Measurements from ENCODE around the gene TCEANC2.
A peak's percentile ranks its signal among the peaks of the same experiment; 100 is the strongest.

The TCEANC2 gene

GRCh38 chr1:54117815-54118563 lies 64.6 kb downstream of the TCEANC2 start:
- DNase-seq = no peak

GRCh38 chr1:54118704-54119103 lies 65.3 kb downstream of the TCEANC2 start:
- no peak for DNase-seq

- DNase-seq = no peak
Observed at GRCh38 chr1:54120018-54120697, 66.8 kb downstream of the TCEANC2 start.

- no peak for DNase-seq
Observed at GRCh38 chr1:54120698-54121481, 67.5 kb downstream of the TCEANC2 start.

GRCh38 chr1:54121482-54122134 lies 68.2 kb downstream of the TCEANC2 start:
- DNase-seq = peak; percentile 35

- no peak for DNase-seq
Observed at GRCh38 chr1:54122135-54122751, 68.8 kb downstream of the TCEANC2 start.

GRCh38 chr1:54122992-54123391 lies 69.6 kb downstream of the TCEANC2 start:
- no peak for DNase-seq

GRCh38 chr1:54124472-54124871 lies 71.1 kb downstream of the TCEANC2 start:
- peak; percentile 91 for DNase-seq

GRCh38 chr1:54124906-54125305 lies 71.5 kb downstream of the TCEANC2 start:
- no peak for DNase-seq

GRCh38 chr1:54125386-54126070 lies 72.1 kb downstream of the TCEANC2 start:
- DNase-seq = no peak

GRCh38 chr1:54126271-54126815 lies 72.9 kb downstream of the TCEANC2 start:
- no peak for DNase-seq

- DNase-seq = no peak
Observed at GRCh38 chr1:54127594-54128300, 74.3 kb downstream of the TCEANC2 start.

- no peak for DNase-seq
Observed at GRCh38 chr1:54129858-54130257, 76.5 kb downstream of the TCEANC2 start.

GRCh38 chr1:54131419-54131818 lies 78.0 kb downstream of the TCEANC2 start:
- DNase-seq = no peak

GRCh38 chr1:54132495-54132894 lies 79.1 kb downstream of the TCEANC2 start:
- DNase-seq = no peak

GRCh38 chr1:54134295-54134694 lies 80.9 kb downstream of the TCEANC2 start:
- no peak for DNase-seq

GRCh38 chr1:54135436-54136120 lies 82.2 kb downstream of the TCEANC2 start:
- no peak for DNase-seq

- DNase-seq = no peak
Observed at GRCh38 chr1:54136269-54136896, 83.0 kb downstream of the TCEANC2 start.

GRCh38 chr1:54136963-54137533 lies 83.6 kb downstream of the TCEANC2 start:
- DNase-seq = no peak

All from NCI-H510A (cell line).